ENCODE data around the gene CD101.

The CD101 gene

GRCh38 chr1:116993286-116993685 is 8.3 kb upstream of the CD101 start:
- TF ChIP-seq CTCF (IDR thresholded peaks at IDR 0.05; ENCODE audit: low read depth, low read length), result no peak
- no peak overlapping the region for H3K4me3 ChIP-seq (ENCODE audit: low read depth, low read length)

- TF ChIP-seq CTCF (IDR thresholded peaks at IDR 0.05; ENCODE audit: low read depth, low read length), result no peak
- H3K4me3 ChIP-seq (ENCODE audit: low read depth, low read length), result no peak overlapping the region
Observed at GRCh38 chr1:116994411-116994810, 7.1 kb upstream of the CD101 start.

GRCh38 chr1:116997066-116997465 is 4.5 kb upstream of the CD101 start:
- no peak overlapping the region for H3K4me3 ChIP-seq (ENCODE audit: low read depth, low read length)
- TF ChIP-seq CTCF (IDR thresholded peaks at IDR 0.05; ENCODE audit: low read depth, low read length), result no peak

GRCh38 chr1:116997636-116998035 is 3.9 kb upstream of the CD101 start:
- TF ChIP-seq CTCF (IDR thresholded peaks at IDR 0.05; ENCODE audit: low read depth, low read length), result no peak
- no peak overlapping the region for H3K4me3 ChIP-seq (ENCODE audit: low read depth, low read length)

GRCh38 chr1:116999596-116999995 is 2.0 kb upstream of the CD101 start:
- no peak for TF ChIP-seq CTCF (IDR thresholded peaks at IDR 0.05; ENCODE audit: low read depth, low read length)

GRCh38 chr1:117000142-117000541 is 1.4 kb upstream of the CD101 start:
- TF ChIP-seq CTCF (IDR thresholded peaks at IDR 0.05; ENCODE audit: low read depth, low read length), result no peak
- H3K4me3 ChIP-seq (ENCODE audit: low read depth, low read length), result no peak overlapping the region

More at GRCh38 chr1:116999596-116999995, 2.0 kb upstream of the CD101 start:
- no peak overlapping the region for H3K4me3 ChIP-seq (ENCODE audit: low read depth, low read length)

GRCh38 chr1:117003223-117003875 is 1.8 kb downstream of the CD101 start:
- no peak overlapping the region for H3K4me3 ChIP-seq (ENCODE audit: low read depth, low read length)
- no peak for TF ChIP-seq CTCF (IDR thresholded peaks at IDR 0.05; ENCODE audit: low read depth, low read length)

Data from WI38 (cell line).